Ishikawa (cell line): ENCODE measurements around the gene CNGA3.

ENCODE experiments used
- EP300 ChIP-seq: IDR thresholded peaks from 2 replicates; pipeline ENCODE4 v1.6.1; 2012; ENCODE audit warnings: borderline replicate concordance
- FOXM1 ChIP-seq: IDR thresholded peaks from 2 replicates; pipeline ENCODE4 v1.6.1; 2012; ENCODE audit warnings: low read depth, borderline replicate concordance
- NFIC ChIP-seq: IDR thresholded peaks from 2 replicates; pipeline ENCODE4 v1.6.1; 2012
- RAD21 ChIP-seq: IDR thresholded peaks from 2 replicates; pipeline ENCODE4 v1.6.1; 2012; ENCODE audit warnings: low read depth
- REST ChIP-seq: IDR thresholded peaks from 2 replicates; pipeline ENCODE4 v1.6.1; 2012; ENCODE audit warnings: low read depth, mild to moderate bottlenecking
- TAF1 ChIP-seq: IDR thresholded peaks from 2 replicates; pipeline ENCODE4 v1.6.1; 2012; ENCODE audit warnings: low read depth, mild to moderate bottlenecking
- TCF12 ChIP-seq: IDR thresholded peaks from 2 replicates; pipeline ENCODE4 v1.6.1; 2012; ENCODE audit warnings: low read depth
- TEAD4 ChIP-seq: IDR thresholded peaks from 2 replicates; pipeline ENCODE4 v1.6.1; 2012
- USF1 ChIP-seq: IDR thresholded peaks from 2 replicates; pipeline ENCODE4 v1.6.1; 2012
- YY1 ChIP-seq: IDR thresholded peaks from 2 replicates; pipeline ENCODE4 v1.6.1; 2012; ENCODE audit warnings: low read depth
- ZBTB7A ChIP-seq: IDR thresholded peaks from 2 replicates; pipeline ENCODE4 v1.6.1; 2012; ENCODE audit warnings: low read depth
- TF ChIP-seq, protein P1 (sequence below): IDR thresholded peaks from 2 replicates; pipeline ENCODE4 v1.6.1; 2012

DNA sequence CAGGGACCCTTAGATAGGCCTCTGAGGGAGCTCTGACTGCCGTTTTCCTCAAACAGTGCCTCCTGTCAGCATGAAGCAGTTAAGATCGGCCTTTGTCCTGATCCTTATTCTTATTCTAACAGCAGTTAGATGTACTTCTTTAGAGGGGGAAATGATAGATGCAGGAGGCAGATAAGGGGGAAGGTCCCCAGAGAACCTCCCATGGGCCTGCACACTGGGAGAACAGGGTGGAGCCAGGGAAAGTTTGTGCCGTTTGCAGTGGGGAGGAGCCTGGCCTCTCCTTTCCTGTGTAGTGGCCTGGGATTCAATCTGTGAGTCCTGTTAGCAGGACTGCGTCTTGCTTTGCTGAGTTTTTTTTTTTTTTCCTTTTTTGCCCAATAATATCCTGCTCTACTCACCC lies 90.5 kb downstream of the CNGA3 start:
- TF ChIP-seq YY1 (no peak), EP300 (no peak), FOXM1 (no peak), TAF1 (no peak), REST (no peak), RAD21 (no peak), TCF12 (no peak), TEAD4 (no peak), USF1 (no peak), NFIC (no peak), ZBTB7A (no peak)
- TF ChIP-seq, protein P1, sequence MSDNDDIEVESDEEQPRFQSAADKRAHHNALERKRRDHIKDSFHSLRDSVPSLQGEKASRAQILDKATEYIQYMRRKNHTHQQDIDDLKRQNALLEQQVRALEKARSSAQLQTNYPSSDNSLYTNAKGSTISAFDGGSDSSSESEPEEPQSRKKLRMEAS, result no peak
